Epidermal melanocyte (primary cell): ENCODE data around the gene TRERF1.

ENCODE experiments used
- DNase-seq: peaks from one replicate; pipeline ENCODE4 v3.0.0; 2011; ENCODE audit warnings: low spot score; ENCODE audit not compliant: insufficient read length

TRERF1 gene

DNA sequence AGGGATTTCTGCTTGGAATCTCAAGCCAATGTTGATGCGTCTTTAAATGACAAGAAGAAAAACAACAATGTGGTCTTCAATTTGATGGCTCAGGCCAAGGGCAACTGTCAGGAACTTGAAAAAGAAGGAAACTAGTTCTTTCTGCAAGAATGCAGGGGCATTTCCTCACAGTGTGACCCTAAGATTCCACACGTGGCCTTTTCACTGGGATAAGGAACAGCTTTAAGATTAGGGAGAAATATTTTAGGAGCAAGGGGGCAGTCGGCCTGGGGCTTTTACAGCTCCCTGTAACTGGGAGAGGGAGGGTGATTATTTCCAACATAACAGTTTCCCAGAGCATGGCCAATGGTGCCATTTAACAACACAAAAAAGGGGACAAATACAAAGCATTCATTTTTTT lies 194.7 kb downstream of the TRERF1 start:
- DNase-seq = no peak

- no peak for DNase-seq
Observed at GRCh38 chr6:42255050-42255449, 196.7 kb downstream of the TRERF1 start.

DNA sequence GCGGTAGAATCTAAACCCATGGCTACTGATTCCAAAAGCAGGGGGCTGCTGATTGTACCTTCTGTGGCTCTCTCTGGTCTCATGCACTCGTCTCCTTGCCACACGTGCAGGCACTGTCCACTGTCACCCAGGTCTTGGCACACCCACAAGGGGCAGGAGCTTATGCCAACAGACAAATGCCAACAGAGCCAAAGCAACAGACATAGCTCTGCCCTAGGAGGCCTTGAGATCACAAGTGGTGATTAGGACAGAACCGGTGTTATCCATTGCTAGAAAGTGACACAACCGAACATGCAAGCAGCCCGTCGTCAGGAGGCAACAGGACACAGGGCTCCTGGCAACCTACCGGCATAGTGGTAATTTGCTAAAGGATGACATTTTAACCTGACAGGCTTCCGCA lies 197.2 kb downstream of the TRERF1 start:
- no peak for DNase-seq

DNA sequence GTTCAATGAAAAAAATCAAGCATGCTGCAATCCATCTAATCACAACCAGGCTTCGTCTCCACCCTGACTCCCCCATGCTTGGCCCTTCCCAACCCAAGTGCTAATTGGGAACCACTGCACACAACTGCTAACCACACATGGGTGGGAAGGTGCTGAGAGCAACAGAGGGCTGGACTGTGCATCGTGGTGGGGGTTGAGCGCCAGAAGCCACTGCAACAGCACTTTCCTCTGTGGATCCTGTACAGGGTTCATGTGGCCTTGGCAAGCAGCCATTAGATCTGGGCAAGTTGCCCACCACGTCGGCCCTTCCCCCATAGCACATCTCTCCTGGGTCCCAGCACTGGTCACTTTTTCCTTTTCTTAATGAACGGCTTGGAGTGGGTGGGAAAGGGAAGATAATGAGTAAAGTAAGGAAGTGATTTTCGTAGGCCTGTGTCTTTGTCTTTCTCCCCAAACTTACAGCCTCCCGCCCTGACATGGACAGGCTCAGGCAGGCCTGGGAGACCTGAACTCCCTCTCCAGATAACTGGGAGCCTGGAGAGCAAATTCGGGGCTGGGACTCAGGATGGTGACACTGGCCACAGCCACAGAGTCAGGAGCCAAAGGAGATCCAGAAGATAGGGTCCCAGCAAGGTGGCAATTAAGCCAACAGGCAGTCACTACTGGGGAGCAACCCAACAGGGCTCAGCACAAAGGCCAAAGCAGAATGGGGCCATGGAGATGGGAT lies 199.7 kb downstream of the TRERF1 start:
- DNase-seq = no peak

- DNase-seq = no peak
Observed at GRCh38 chr6:42251500-42251899, 200.2 kb downstream of the TRERF1 start.

GRCh38 chr6:42250274-42250931 lies 201.3 kb downstream of the TRERF1 start:
- DNase-seq = no peak

DNA sequence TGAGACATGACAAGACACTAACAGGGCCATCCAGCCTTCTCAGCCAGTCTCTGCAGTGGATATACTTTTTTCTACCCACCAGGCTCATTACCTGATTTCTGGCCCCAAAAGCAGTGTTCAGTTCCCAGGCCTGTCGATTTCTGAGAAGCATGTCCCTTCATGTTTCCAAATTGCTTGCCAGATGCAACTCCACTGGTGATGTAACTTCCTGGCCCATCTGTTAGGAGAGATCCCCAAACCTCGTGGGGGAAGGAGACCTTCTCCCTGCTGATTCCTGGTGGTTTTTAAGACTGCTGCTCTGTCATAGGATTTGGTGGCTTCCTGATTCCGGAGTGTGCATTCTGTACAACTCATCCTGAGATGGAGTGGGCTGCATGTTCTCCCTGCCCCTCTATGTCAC lies 202.4 kb downstream of the TRERF1 start:
- no peak for DNase-seq

GRCh38 chr6:42243046-42243445 lies 208.7 kb downstream of the TRERF1 start:
- no peak for DNase-seq

- no peak for DNase-seq
Observed at GRCh38 chr6:42241915-42242314, 209.8 kb downstream of the TRERF1 start.

DNA sequence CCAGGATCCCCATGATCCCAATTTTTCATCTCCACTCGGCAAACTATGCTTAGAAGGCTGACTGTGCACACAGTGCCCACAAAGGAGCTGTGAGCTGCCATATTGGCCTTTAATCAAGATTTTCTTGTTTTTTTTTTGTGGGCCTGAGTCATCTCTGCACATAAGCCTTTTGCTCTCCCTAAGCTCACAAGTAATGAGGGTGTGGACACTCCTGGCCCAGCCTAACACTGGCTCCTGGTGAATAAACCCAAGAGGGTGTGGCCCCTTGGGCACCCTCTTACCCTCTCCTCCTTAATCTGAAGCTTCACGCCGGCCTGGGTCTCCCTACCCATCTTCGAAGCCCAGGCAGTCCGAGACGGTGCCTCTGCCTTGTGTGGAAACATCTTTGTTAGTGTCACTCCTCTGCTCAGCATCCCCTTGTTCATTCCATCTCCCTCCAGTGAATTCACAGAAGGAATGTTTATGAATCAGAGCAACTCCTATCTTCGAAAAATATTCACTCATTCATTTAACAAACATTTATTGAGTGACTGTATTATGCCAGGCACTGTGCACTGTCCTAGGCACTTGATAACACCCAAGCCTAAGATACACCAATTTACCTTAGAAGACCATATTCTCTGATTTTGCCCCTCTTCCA lies 211.9 kb downstream of the TRERF1 start:
- no peak for DNase-seq

- no peak for DNase-seq
Observed at GRCh38 chr6:42239333-42239732, 212.4 kb downstream of the TRERF1 start.

DNA sequence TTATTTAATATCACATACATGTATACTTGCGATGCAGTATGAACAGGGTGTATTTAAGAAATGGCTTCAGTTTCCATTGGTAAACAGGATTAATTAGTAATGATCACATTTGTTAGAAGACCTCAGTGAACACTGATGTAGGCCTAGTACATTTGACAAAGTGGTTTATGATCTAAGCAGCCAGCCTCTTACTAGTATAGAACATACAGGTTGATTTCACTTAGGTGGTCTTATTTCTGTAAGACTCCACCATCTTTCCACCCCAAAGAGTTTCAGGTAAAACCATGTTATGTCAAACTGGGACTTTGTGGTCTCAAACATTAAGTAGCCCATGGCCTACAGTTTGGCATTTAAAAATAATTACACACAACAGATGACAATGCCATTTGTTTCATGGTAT lies 213.9 kb downstream of the TRERF1 start:
- no peak for DNase-seq

DNA sequence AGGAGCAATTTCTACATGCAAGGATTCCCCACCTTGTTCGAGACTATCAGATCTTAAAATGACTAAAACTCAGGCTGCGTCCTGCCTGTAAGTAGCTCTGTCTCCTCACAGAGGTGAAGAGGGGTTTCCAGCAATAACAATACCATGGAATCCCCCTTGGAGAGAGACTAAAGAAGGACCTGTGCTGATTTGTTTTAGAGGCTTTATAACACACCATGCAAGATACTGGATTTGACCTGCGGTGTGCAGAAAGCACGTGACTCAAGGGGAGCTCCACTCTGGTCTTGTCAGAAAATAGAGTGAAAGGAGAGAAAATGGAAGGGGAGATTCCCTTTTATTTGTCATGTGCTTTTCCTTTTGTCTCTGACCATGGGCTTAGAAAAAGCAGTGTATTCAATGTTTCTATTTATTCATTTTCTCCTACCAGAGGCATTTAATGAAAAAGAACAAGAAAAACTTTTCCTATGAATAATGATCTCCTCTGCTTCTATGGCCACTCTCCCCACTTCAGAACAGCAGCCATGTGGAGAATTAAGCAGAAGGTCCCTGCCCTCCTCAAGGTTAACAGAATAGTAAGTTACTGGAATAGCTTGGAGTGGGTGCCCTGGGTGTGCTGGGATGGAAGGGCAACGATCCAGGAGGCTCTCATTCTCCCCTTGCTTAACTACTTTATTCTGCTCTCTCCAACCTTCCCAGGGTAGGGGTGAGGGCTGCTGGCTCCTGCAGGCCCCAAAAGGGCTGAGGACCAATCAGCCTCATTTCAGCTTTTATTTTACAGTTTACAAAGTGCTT lies 214.8 kb downstream of the TRERF1 start:
- DNase-seq = no peak

DNA sequence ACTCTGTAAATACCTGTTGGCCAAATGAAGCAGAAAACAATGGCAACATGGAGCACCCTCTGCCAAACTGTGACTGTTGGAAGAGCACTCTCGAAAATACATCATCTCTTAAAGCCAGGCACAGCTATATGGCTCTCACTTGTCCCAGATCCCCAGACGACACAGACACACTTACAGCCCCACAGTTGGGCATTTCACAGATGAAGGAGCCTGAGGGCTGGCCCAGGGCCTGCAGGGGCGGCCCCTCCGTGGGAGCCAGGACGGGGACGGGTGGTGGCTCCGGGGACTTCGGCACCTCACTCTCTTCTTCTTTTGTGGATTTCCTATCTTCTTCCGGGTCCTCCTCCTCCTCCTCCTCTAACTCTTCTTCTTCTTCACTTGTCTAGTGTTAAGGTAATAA lies 215.7 kb downstream of the TRERF1 start:
- DNase-seq = no peak

DNA sequence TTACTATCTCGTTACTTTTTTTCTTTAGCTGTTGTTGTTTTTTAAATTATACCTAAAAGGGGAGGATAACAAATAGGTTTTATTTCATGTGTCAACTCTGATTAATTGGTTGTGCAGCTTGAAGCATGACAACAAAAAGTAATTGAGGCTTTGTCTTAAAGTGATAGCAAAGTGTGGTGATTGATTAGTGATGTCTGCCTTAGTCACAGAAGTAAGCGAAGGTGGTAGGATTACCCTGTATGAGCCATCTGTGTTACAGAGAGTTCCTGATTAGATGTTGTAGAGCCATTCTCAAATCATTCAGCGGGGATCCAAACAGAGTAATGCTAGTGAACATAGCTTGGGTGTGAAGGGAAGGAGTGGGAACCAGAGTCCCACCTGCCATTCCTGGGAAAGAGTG lies 219.7 kb downstream of the TRERF1 start:
- no peak for DNase-seq

GRCh38 chr6:42230345-42231321 lies 221.1 kb downstream of the TRERF1 start:
- DNase-seq = no peak

DNA sequence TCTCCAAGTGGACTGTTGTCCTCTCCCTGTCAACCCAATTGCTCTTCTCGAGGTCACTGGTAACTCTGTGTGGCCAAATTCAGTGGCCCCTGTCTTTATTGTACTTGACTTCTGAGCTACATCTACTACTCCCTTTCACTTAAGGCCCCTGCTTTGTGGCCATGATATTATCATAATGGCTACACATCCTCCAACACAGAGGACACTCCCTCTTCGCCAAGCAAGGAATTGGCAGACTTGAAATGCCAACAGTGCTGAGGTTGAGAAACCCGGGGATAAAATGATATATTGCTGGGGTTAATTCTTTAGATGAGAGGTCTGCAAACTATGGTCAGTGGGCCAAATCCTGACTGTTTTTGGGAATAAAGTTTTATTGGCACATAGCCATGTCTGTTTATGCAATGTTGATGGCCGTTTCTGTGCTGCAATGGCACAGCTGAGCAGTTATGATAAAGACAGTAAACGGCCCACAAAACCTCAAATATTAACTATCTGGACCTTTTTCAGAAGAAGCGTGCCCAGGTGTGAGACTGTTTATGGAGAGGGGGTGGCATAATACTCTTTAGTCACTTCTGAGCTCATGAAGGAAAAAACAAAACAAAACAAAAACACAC lies 222.1 kb downstream of the TRERF1 start:
- DNase-seq = no peak

- no peak for DNase-seq
Observed at GRCh38 chr6:42228305-42228704, 223.4 kb downstream of the TRERF1 start.

DNA sequence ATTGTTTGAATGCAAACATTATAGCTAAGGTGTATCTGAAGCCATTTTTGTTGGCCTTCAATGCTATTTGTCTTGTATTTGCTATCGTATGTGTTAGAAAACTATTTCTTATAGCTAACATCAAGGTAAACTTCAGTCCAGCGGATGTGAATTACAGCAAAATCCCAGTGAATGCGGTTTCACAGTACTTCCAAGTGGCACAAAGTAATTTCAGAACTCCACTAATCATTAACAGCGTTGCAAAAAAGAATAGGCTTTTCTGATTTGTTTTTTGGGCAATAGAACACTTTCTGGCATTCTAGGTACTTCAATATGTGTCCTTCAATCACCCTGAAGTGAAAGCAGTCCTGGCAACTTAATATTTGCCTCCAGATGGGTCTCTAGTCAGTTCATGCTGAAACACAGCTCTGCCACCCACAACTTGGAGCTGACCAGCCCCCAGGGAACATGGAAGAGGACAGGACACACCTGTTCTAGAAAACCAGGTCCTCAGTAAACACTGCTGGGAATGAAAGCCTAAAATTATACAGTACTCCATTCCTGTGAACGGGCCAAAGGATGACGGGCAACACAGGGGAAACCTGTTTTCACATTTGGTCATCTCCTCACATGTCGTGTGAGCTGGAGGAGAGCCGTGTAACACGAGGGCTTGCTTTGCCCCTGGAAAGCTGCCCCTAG lies 224.4 kb downstream of the TRERF1 start:
- no peak for DNase-seq

DNA sequence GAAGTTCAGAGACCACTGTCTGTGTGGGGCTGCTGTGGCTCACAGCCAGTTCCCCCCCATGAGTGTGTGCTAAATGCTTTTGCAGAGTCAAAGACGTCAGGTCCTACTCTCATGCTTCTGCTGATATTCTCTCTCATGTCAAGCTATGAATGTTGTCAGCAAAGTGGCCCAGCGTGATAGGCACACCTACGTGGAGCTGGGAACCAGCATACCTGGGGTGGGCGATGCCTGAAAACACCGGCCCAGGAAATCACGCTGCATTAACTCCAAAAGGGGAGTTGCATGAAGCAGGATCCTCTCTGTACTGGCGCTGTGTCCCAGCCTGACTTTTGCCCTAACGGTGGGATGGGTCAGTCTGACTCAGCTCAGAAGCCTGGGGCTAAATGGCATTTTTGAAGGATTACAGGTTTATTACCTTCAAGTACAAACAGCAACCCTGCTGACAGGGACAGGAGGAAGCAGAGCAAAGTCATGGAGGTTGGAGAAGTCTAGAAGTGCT lies 225.0 kb downstream of the TRERF1 start:
- DNase-seq = no peak
